Measurements from ENCODE around the gene ITGB1BP2.
"Not testable (repeated sequence)": the region's sequence is repeated elsewhere in the genome, so short reads cannot be mapped to it uniquely, and the experiment has no call there.

ITGB1BP2 gene

DNA sequence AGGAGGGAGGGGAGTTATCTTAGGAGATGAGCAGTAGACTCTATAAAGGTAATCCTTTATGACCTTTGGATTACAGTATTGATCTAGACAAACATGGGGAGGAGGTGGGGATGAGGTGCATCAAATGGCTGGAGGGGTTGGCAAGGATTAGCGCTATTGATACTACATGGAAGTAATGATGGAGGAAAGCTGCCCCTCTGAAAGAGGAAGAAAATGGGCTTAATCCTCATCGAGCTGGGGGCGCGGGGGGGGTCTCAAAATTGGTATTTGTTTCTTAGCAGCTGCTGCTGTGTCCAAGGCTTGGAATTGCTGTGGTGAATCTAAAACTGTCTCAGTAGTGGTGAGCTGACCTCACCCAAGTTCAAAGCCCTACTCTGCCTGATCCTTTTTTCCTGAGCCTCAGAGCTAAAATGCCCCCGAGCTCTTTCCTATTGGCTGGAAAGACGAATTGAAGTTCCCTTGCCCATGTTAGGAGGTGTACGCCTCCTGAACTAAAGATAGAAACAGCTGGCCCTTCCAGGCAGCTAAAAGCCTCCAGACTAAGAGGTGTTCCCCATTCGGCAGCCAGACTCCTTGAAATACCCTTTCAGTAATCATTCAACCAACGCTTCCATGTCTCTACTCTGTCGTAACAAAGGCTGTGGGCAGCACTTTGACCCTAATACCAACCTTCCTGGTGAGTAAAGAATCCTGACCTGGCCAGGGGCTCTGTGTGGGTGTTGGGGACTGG is at the start of gene ITGB1BP2:
Gene ITGB1BP2, plus strand, starts transcription at position 556 of the 730 bp plus-strand sequence. Its CDS starts 57 bp downstream, at position 613.
- no peak for DNase-seq (ENCODE audit: low read depth in 2 of 2)

DNA sequence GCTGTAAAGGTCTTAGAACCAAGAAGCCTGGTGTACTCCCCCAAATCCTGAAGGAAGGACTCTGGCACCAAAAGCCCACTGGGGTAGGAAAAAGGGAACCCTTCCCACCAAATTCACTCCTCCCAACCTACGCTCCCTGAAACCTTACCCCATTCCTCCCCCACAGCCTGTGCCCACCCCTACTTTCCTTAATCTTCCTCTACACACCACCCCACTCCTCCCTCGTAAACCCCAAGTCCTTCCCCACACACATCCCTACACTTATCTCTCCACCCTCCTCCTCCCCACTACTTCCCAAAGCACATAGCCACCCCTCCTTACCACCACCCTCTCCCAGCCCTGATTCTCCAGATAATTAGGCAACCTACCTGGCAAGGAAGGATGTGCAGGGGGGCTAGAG is 49.3 kb upstream of the ITGB1BP2 start:
- no peak for DNase-seq (ENCODE audit: low read depth in 2 of 2)

DNA sequence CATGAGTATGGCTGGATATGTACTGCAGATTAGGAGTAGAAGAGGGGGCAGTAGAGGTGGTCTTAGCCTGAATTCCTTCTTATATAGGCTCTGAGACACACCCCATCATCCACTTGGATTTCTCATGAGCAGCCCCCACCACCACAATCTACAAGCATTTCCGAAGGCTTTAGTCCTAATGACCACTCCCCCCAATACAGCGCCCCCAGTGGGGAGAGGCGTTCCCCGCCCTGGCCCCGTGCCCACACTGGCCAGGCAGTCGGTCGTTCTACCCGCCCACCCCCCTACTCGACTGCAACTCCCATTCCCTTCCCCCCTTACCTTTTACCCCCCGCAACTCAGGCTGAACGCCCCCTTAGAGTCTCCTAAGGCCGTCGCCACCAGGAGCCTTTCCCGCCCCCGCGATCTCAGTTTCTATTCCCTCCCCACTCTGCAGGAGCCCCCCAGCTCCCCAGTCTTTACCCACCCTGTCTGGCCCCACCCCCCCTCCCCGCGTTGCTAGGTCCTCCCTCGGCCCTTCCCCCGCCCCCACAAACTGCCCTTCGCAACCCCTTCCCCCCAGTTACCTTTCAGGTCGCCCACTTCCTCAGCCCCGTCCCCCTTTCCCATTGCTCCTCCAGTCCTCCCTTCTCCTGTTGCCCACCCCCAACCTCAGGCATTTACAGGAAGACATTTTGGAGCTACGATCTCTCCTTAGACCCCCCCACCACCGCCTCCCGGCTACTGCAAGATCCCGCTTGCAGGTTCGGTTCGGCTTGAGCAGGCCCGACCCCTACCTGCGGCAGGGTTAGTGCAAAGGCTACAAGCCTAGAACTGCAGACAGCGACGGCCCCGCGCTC is 48.1 kb upstream of the ITGB1BP2 start:
- DNase-seq (ENCODE audit: low read depth in 2 of 2): no peak

DNA sequence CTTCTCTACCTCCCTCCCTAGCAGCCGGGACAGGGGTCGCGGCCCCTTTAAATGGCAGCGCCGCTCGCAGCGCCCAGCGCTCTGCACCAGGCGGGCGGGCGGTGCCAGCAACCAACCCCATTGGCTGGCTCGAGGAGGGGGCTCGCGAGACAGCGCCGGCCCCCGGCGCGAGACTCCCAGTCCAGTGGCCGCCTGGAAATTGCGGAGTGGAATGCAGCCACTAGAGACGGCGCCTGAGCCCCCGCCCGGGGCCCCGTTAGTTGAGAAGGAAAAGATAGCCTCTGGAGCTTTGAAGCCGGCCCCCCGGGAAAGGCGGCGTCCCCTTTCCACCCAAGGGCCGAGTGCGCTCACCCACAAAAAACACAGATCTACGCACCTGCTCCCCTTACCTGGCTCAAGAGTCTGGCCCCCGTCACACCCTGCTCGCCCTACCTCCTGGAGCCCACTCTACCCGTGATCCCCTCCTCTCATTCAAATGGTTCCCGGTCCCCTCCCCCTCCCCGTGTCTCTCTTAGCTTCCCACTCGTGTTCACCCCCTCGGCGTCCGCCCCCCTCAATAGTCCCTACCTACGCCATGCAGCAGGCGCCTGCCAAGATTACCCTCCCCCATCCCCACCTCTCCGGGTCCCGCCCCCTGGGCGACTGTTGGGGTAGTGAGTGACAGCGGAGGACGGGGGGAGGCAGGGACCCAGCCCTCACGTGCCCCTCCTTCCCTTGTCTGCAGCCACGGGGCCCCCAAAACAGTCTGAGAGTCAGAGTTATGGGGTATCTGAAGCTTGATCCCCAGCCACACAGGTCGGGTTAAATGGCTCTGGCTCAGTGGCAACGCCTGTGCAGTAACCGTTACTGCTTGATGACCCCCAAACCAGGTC is 47.2 kb upstream of the ITGB1BP2 start, which contains the start of gene ZMYM3:
Gene ZMYM3, minus strand, starts transcription at position 49 of the 872 bp plus-strand sequence. CDS start 885 bp downstream, outside the sequence.
- DNase-seq (ENCODE audit: low read depth in 2 of 2): peak; percentile 66 to 67

DNA sequence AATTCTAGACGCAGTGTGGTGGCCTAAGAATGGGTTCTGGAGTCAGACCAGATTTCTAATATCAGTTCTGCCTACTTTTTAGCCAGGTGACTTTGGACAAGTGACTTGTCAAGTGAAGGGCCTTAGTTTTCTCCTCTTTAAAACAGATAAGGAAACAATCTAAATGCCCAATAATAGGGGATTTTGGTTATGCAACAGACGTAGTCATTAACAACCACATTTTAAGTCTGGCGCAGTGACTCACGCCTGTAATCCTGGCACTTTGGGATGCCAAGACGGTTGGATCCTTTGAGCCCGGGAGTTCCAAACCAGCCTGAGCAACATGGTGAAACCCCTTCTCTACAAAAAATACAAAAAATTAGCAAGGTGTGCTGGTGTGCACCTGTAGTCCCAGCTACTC is 45.5 kb upstream of the ITGB1BP2 start:
- no peak for DNase-seq (ENCODE audit: low read depth in 2 of 2)

DNA sequence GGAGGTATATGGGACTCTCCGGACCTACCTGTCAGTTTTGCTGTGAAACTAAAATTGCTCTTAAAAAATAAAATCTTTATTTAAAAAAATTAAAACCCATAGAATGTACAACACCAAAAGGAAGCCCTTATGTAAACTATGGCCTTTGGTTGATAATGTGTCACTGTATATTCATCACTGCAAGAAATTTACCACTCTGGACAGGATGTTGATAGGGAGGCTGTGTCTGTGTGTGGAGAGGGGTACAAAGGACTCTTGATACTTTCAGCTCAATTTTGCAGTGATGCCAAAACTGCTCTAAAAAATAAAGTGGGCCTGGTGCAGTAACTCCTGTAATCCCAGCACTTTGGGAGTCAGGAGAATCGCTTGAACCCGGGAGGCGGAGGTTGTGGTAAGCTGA is 44.7 kb upstream of the ITGB1BP2 start:
- no peak for DNase-seq (ENCODE audit: low read depth in 2 of 2)

DNA sequence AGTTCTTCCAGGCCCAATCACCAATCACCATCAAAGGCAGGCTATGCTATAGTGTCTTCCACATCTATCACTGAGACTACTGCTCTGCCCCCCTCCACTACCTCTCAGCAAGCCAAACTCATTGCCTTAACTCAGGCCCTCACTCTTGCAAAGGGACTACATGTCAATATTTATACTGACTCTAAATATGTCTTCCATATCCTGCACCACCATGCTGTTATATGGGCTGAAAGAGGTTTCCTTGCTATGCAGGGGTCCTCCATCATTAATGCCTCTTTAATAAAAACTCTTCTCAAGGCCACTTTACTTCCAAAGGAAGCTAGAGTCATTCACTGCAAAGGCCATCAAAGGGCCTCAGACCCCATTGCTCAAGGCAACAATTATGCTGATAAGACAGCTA is 32.9 kb upstream of the ITGB1BP2 start:
- DNase-seq (ENCODE audit: low read depth in 2 of 2): not testable (repeated sequence)

DNA sequence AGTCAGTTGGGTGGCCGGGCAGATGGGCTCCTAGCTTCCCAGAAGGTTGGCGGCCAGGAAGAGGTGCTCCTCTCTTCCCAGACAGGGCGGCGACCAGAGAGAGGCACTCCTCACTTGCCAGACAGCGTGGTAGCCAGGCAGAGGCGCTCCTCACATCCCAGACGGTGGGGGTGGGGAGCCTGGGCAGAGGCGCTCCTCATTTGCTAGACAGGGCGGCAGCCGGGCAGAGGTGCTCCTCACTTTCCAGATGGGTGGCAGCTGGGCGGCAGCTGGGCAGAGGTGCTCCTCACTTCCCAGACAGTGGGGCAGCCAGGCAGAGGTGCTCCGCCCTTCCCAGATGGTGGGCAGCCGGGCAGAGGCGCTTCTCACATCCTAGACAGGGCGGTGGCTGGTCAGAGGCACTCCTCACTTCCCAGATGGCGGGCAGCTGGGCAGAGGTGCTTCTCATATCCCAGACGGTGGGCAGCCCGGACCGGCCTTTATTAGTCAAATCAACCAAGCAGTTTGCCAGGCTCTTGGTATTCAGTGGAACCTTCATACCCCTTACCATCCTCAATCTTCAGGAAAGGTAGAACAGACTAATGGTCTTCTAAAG is 31.7 kb upstream of the ITGB1BP2 start:
- DNase-seq (ENCODE audit: low read depth in 2 of 2): no peak

DNA sequence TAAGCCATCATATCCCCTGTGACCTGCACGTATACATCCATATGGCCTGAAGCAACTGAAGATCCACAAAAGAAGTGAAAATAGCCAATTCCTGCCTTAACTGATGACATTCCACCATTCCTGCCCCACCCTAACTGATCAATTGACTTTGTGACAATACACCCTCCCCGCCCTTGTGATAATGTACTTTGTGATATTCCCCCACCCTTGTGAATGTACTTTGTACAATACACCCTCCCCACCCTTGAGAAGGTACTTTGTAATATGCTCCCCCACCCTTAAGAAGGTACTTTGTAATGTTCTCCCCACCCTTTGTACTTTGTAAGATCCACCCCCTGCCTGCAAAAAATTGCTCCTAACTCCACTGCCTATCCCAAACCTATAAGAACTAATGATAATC is 29.2 kb upstream of the ITGB1BP2 start:
- DNase-seq (ENCODE audit: low read depth in 2 of 2): not testable (repeated sequence)

DNA sequence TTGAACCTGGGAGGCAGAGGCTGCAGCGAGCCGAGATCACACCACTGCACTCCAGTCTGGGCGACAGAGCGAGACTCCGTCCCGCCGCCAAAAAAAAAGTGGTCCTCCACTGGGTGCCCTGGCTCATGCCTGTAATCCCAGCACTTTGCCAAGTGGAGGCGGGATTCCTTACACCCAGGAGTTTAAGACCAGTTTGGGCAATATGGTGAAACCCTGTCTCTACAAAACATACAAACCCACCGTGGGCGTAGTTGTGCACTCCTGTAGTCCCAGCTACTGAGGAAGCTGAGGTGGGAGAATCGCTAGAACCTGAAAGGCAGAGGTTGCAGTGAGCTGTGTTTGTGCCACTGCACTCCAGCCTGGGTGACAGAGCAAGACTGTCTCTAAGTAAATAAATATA is 20.2 kb upstream of the ITGB1BP2 start:
- not testable (repeated sequence) for DNase-seq (ENCODE audit: low read depth in 2 of 2)

DNA sequence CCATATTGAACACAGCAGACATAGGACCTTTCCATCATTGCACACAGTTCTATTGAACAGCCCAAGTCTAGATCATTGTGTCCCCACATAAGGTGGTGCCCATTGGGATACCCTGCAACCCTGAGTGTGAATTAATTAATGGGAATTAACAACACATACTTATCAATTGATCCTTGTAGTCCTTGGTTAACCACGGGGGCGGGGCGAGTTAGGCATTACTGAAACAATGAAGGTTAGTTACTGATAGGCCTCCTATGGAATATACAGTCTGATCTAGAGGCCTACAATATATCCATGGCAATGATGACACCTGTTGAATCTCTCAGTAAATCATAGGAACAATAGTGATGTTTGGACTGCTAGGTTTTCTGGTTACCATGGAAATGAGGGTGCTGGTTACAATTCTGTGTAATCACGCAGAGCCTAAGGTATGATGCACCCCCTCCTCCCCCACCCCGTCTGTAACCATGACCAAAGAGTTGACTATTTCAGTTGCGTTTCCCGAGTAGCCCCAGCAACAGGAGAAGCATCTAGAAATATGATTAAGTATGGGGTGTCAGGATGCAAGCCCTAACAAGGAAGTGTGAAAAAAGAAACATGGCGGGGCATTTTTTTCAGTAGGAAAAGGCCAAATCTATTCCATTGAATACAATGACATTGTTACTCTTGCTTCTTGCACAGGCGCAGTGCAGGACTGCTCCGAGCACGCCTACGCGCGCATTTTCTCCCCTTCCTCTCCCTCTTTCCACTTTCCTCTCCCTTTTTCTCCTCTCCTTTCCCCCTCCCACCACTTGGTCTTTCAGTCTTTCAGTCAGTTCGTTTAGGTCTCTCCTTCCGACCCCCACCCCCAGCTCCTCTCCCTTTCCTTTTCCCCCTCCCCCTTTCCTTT is 18.8 kb upstream of the ITGB1BP2 start:
- DNase-seq (ENCODE audit: low read depth in 2 of 2): no peak

DNA sequence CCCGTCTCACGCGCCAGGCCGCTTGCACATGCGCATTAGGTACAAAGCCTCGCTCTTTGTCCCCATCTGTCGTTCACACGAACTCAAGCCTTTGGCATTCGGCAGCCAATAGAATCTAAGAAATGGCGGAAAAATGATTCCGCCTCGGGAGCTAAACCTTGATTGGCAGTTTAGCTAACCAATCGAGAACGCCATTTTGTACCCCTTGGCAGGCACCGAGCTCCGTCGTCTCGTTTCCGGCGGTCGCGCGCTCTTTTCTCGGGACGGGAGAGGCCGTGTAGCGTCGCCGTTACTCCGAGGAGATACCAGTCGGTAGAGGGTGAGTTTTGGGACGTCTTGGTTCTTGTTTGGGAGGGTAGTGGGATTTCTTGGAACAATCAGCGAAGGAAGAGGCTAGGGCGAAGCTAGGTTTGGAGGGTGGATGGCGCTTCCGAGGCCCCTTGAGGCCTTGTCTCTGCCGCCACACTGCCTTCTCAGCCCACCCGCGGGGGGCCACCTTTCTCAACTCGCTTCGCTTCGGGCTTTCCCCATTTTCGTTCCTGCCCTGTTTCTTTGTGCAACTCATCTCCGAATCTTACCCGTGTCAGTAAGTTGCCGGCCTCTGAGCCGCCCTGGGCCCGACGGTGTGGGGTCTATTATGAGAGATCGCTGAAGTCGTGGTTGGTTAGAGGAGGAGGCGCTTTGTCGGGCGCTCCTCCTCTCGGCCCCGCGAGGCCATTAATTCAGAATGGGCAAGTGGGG is 18.0 kb upstream of the ITGB1BP2 start, which contains the start of gene NONO:
Gene NONO, plus strand, starts transcription at position 233 of the 741 bp plus-strand sequence. CDS start 7,003 bp downstream, outside the sequence.
- DNase-seq (ENCODE audit: low read depth in 2 of 2): peak; percentile 99

DNA sequence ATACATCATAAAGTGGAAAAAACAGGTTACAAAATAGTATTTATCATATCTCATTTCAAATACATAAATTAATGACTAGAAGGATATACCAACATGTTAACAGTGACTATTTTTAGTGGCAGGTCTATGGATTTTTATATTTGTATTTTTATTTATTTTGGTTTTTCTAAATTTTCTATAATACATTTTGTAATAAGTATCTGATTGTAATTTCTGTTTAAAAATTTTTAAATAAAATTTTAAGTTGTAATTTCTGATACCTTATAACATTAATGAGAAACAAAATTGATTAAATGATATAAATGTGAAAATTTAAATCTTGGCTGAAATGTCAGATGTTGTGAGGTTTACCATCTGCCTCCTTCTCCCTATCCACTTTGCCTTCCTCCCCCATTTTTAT is 15.6 kb upstream of the ITGB1BP2 start:
- no peak for DNase-seq (ENCODE audit: low read depth in 2 of 2)

DNA sequence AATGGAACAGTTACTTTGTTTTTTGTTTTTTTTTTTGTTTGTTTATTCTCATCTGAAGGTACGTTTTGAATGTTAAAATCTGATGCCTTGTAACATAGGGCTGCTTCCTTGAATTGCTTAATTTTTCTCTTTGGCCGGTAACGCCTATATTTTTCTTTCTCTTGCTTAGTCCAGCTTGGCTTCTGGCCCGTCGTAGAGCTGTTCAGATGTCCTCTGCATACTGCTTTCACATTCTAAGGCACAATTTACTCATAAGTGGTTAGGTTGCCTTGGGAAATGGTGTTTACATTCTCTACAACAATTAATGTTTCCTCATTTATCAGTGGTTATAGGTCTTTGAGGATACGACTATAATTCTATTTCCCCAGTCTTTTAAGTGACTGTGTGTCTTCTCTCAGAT is 10.2 kb upstream of the ITGB1BP2 start:
- DNase-seq (ENCODE audit: low read depth in 2 of 2): no peak

DNA sequence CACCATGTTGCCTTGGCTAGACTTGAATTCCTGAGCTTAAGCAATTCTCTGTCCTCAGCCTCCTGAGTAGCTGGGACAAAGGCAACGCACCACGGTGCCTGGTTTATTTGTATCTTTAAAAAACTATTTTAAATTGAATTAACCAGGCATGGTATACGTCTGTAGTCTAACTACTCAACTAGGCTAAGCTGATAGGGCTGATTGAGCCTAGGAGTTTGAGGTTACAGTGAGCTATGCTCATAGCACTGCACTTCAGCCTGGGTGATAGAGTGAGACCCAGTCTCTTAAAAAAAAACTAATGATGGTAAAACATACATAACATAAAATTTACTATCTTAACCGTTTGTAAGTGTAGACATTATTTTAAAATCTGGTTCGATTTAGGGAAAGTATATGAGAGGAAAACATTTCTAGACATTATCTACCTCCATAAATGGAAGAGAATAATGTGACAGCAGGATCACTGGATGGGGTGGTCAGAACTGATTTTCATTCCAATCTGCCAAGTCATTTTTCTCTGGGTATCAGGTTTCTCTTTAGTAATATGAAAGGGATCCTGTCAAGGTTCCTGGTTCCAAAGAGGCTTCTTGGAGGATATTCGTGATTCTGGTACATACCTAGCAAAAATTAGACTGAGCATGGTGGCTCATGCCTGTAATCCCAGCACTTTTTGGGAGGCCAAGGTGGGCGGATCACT is 8.7 kb upstream of the ITGB1BP2 start:
- peak; percentile 60 to 64 for DNase-seq (ENCODE audit: low read depth in 2 of 2)

DNA sequence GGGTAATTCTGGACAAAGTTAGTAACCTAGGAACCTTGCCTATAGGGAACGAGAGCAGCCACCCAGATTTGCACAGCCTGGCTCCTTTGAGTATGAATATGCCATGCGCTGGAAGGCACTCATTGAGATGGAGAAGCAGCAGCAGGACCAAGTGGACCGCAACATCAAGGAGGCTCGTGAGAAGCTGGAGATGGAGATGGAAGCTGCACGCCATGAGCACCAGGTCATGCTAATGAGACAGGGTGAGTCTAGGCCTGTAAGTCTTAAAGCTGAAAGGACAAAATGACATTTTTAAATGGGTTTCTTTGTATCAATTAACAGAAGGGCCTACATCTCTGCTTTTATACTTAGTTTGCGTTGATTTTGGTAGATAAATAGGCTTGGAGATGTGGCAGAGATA is 4.7 kb upstream of the ITGB1BP2 start:
- no peak for DNase-seq (ENCODE audit: low read depth in 2 of 2)

DNA sequence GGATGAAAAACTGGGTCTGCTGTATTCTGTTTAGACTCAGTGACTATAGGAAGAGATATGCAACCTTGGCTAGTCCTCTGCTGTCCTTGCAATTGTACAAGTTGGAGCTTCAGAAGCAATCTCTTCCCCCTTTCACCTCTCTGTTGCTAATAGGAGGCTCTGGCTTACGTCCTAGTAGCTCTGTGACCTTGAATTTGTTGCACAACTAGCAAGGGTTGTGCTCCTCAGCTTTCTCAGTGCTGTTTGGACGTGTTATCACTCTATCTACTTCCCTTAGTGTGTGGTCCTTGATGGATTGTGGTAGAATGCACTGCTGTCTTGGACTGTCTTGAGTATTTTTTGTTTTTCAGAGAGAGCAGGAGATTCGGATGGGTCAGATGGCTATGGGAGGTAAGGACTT is 3.4 kb upstream of the ITGB1BP2 start:
- DNase-seq (ENCODE audit: low read depth in 2 of 2): no peak

DNA sequence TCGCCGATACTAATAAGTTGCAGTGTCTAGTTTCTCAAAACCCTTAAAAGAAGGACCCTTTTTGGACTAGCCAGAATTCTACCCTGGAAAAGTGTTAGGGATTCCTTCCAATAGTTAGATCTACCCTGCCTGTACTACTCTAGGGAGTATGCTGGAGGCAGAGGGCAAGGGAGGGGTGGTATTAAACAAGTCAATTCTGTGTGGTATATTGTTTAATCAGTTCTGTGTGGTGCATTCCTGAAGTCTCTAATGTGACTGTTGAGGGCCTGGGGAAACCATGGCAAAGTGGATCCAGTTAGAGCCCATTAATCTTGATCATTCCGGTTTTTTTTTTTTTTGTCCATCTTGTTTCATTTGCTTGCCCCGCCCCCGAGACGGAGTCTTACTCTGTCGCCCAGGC is 1.5 kb upstream of the ITGB1BP2 start:
- DNase-seq (ENCODE audit: low read depth in 2 of 2): not testable (repeated sequence)

DNA sequence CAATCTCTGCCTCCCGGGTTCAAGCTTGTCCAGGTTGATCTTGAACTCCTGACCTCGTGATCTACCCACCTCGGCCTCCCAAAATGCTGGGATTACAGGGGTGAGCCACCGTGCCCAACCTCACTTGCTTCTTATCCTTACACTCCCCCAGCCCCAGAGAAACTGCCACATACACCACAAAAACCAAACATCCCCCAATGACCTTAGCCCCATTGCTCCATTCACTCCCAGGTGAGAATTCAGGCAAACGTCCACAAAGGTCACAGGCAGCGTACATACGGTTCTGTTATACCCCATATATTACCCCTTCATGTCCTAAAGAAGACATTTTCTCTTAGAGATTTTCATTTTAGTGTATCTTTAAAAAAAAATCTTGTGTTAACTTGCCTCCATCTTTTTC is 1.1 kb upstream of the ITGB1BP2 start:
- not testable (repeated sequence) for DNase-seq (ENCODE audit: low read depth in 2 of 2)
